Activated T-helper 1 cell treated with anti-CD3 and anti-CD28 coated beads, Interleukin-2, amount 50 U/mL, for 16 hours (primary cell): Measurements from ENCODE around the gene NINJ2.

Experiments
- DNase-seq, 2 donors: peaks; one replicate each; pipeline ENCODE4 v3.0.0-alpha.2; 2020; ENCODE audit warnings: low read depth in 1 of 2, low spot score in 1 of 2

The NINJ2 gene

GRCh38 chr12:674272-674781 is 11.1 kb upstream of the NINJ2 start:
- DNase-seq = peak; percentile 9 to 66

GRCh38 chr12:673849-674248 is 10.6 kb upstream of the NINJ2 start:
- DNase-seq = no peak

- no peak for DNase-seq
These were observed 6.3 kb upstream of the NINJ2 start for GRCh38 chr12:669576-669945.

GRCh38 chr12:668090-668481 is 4.8 kb upstream of the NINJ2 start:
- no peak for DNase-seq

- no peak for DNase-seq
These were observed 3.6 kb upstream of the NINJ2 start for GRCh38 chr12:666766-667308.

GRCh38 chr12:666066-666465 is 2.8 kb upstream of the NINJ2 start:
- DNase-seq = no peak

- DNase-seq = no peak
These were observed 1.5 kb upstream of the NINJ2 start for GRCh38 chr12:664779-665092.

GRCh38 chr12:664075-664778 is 982 bp upstream of the NINJ2 start:
- DNase-seq = no peak

- DNase-seq = no peak
These were observed 516 bp downstream of the NINJ2 start for GRCh38 chr12:662566-663292.

- no peak for DNase-seq
These were observed 1.3 kb downstream of the NINJ2 start for GRCh38 chr12:661720-662486.

GRCh38 chr12:659090-659683 is 4.1 kb downstream of the NINJ2 start:
- no peak for DNase-seq

GRCh38 chr12:650983-651382 is 12.3 kb downstream of the NINJ2 start:
- DNase-seq = no peak

- DNase-seq = no peak
These were observed 15.7 kb downstream of the NINJ2 start for GRCh38 chr12:647385-648085.

- DNase-seq = no peak
These were observed 16.5 kb downstream of the NINJ2 start for GRCh38 chr12:646442-647384.

GRCh38 chr12:645563-646071 is 17.6 kb downstream of the NINJ2 start:
- DNase-seq = no peak

GRCh38 chr12:644818-645552 is 18.3 kb downstream of the NINJ2 start:
- no peak for DNase-seq

- no peak for DNase-seq
These were observed 19.0 kb downstream of the NINJ2 start for GRCh38 chr12:644303-644639.

GRCh38 chr12:643475-644302 is 19.6 kb downstream of the NINJ2 start:
- DNase-seq = no peak
